B cell (primary cell): ENCODE results near the gene DNMBP. TPM values are rescaled to one million over a fixed set of nuclear protein-coding genes. Genes with fewer than 3 reads are reported as not detected.

ENCODE experiments used
- ATAC-seq: fragments of 200-7000 bp; cut with Tn5 transposase; one replicate; pipeline ENCODE4 v1.10.0; 2021; ENCODE audit warnings: low read depth, mild to moderate bottlenecking, moderate number of reproducible peaks, moderate library complexity
- CTCF ChIA-PET: fragments of 350-600 bp; sonication (Branson Sonifier 250); formaldehyde crosslinking; loops from one replicate; lab custom pipeline; 2021; ENCODE audit warnings: antibody characterized with exemption, inconsistent platforms; lab: Charles Lee
- POLR2A ChIA-PET: fragments of 350-600 bp; sonication (Branson Sonifier 250); formaldehyde crosslinking; loops from one replicate; lab custom pipeline; 2021; ENCODE audit warnings: antibody characterized with exemption; lab: Charles Lee
- DNase-seq: peaks from one replicate; pipeline ENCODE4 v3.0.0; 2013
- H2AFZ ChIP-seq: 2 replicates; pipeline ENCODE4 v1.6.1; 2012; ENCODE audit warnings: mild to moderate bottlenecking, low read depth, low read length; ENCODE audit not compliant: insufficient read depth, poor library complexity, severe bottlenecking
- H3K27ac ChIP-seq, 2 donors: 1 replicate in 1 of 2; 2 replicates in 1 of 2; pipeline ENCODE4 v1.5.1; 2012 to 2013; ENCODE audit warnings: low read length in 2 of 2, mild to moderate bottlenecking in 2 of 2, moderate library complexity in 1 of 2
- H3K27me3 ChIP-seq, 4 experiments: fragments of 200-600 bp in 1 of 4; sonication (generic) in 1 of 4; replicated peaks in 1 of 4; 1 replicate in 2 of 4; 2 replicates in 2 of 4; pipeline versions ENCODE4 v1.6.1 to v1.7.0; 2013 to 2016; ENCODE audit warnings: low read length in 3 of 4, mild to moderate bottlenecking in 2 of 4, mixed read lengths in 1 of 4, moderate library complexity in 1 of 4; ENCODE audit not compliant: insufficient read depth in 4 of 4, control insufficient read depth in 3 of 4; ENCODE audit errors: control extremely low read depth in 1 of 4
- H3K36me3 ChIP-seq, 2 experiments: replicated peaks in 1 of 2; 1 replicate in 1 of 2; 2 replicates in 1 of 2; pipeline versions ENCODE4 v1.6.1 to v1.7.1; 2013; ENCODE audit warnings: low read length in 1 of 2; ENCODE audit not compliant: insufficient read depth in 2 of 2, control insufficient read depth in 1 of 2; ENCODE audit errors: control extremely low read depth in 1 of 2, extremely low read depth in 1 of 2
- H3K4me1 ChIP-seq, 2 donors: fragments of 200-600 bp in 1 of 2; sonication (generic) in 1 of 2; 1 replicate in 1 of 2; 2 replicates in 1 of 2; pipeline versions ENCODE4 v1.5.1 to v1.6.1; 2013 to 2017; ENCODE audit warnings: low read length in 2 of 2; ENCODE audit not compliant: control insufficient read depth in 2 of 2, insufficient read depth in 2 of 2
- H3K4me2 ChIP-seq: replicated peaks from 2 replicates; pipeline ENCODE3; 2012; ENCODE audit warnings: mild to moderate bottlenecking, low read depth, low read length; ENCODE audit not compliant: poor library complexity, severe bottlenecking
- H3K4me3 ChIP-seq, 5 experiments: fragments of 200-600 bp in 1 of 5; sonication (generic) in 1 of 5; 1 replicate in 3 of 5; 2 replicates in 2 of 5; pipeline versions ENCODE4 v1.5.1 to v1.7.0; 2011 to 2016; ENCODE audit warnings: low read length in 4 of 5, mild to moderate bottlenecking in 4 of 5, low read depth in 2 of 5, control low read depth in 1 of 5, moderate library complexity in 1 of 5; ENCODE audit not compliant: insufficient read depth in 1 of 5; ENCODE audit errors: control extremely low read depth in 1 of 5, extremely low read depth in 1 of 5
- H3K79me2 ChIP-seq: fragments of 200-600 bp; sonication (generic); one replicate; pipeline ENCODE4 v1.6.0; 2016; ENCODE audit warnings: low read length; ENCODE audit not compliant: control insufficient read depth, insufficient read depth
- H3K9ac ChIP-seq: fragments of 200-600 bp; sonication (generic); 2 replicates; pipeline ENCODE4 v1.6.1; 2017; ENCODE audit warnings: mild to moderate bottlenecking, low read length, moderate library complexity
- H3K9me3 ChIP-seq, 3 donors: one replicate each; pipeline versions ENCODE4 v1.6.1 to v1.7.1; 2013; ENCODE audit warnings: low read length in 2 of 3; ENCODE audit not compliant: control insufficient read depth in 2 of 3, insufficient read depth in 1 of 3; ENCODE audit errors: control extremely low read depth in 1 of 3
- H4K20me1 ChIP-seq: 2 replicates; pipeline ENCODE4 v1.6.0; 2012; ENCODE audit warnings: mild to moderate bottlenecking, low read length; ENCODE audit not compliant: insufficient read depth, control insufficient read depth, poor library complexity, severe bottlenecking
- H3K27ac Mint-ChIP-seq: one replicate; pipeline ENCODE4 v1.8.0; 2021; ENCODE audit warnings: mixed read lengths
- H3K27me3 Mint-ChIP-seq: one replicate; pipeline ENCODE4 v1.8.0; 2021; ENCODE audit warnings: mixed read lengths
- H3K4me1 Mint-ChIP-seq: one replicate; pipeline ENCODE4 v1.8.0; 2021; ENCODE audit warnings: mixed read lengths
- H3K4me3 Mint-ChIP-seq: one replicate; pipeline ENCODE4 v1.8.0; 2021; ENCODE audit warnings: mixed read lengths
- H3K9me3 Mint-ChIP-seq: one replicate; pipeline ENCODE4 v1.8.0; 2022; ENCODE audit warnings: mixed read lengths; ENCODE audit not compliant: insufficient read depth
- EZH2 ChIP-seq: IDR thresholded peaks from 2 replicates; pipeline ENCODE4 v1.6.1; 2012; ENCODE audit warnings: borderline replicate concordance, low read depth, mild to moderate bottlenecking, moderate library complexity, low read length; ENCODE audit not compliant: insufficient read depth, poor library complexity, severe bottlenecking
- WGBS: methylation state at CpG from one replicate; pipeline ENCODE4 v1.1.5; 2013; ENCODE audit warnings: missing lambda C conversion rate; ENCODE audit not compliant: insufficient coverage; 5-methylcytosine and 5-hydroxymethylcytosine counted together
- intact Hi-C: fragments of 100-400 bp; cut with micrococcal nuclease; formaldehyde crosslinking; loops from one replicate; pipeline ENCODE4 v1.10.0; 2022
- polyA plus RNA-seq: library from polyadenylated mRNA; depleted of rRNA; stranded (reverse); fragments of >200 nt; gene quantifications from 2 replicates; pipeline ENCODE4 v1.2.3, GENCODE V29; 2012
- total RNA-seq, 2 donors: library from RNA; stranded (reverse); fragments of 120-200 nt in 1 of 2; gene quantifications; 1 replicate in 1 of 2; 2 replicates in 1 of 2; pipeline versions ENCODE4 v1.2.3 to v1.2.4, GENCODE V29; 2013 to 2022
- TF ChIP-seq, protein P1 (sequence below): fragments of 200-600 bp; IDR thresholded peaks from one replicate; pipeline ENCODE4 v1.8.0; 2022; ENCODE audit warnings: antibody characterized with exemption, mild to moderate bottlenecking

The DNMBP gene
- total and polyA plus RNA-seq, 2 donors (not counting 1 experiment from before 2014, with no cell fraction given): 12.8 to 22.6 TPM

DNA sequence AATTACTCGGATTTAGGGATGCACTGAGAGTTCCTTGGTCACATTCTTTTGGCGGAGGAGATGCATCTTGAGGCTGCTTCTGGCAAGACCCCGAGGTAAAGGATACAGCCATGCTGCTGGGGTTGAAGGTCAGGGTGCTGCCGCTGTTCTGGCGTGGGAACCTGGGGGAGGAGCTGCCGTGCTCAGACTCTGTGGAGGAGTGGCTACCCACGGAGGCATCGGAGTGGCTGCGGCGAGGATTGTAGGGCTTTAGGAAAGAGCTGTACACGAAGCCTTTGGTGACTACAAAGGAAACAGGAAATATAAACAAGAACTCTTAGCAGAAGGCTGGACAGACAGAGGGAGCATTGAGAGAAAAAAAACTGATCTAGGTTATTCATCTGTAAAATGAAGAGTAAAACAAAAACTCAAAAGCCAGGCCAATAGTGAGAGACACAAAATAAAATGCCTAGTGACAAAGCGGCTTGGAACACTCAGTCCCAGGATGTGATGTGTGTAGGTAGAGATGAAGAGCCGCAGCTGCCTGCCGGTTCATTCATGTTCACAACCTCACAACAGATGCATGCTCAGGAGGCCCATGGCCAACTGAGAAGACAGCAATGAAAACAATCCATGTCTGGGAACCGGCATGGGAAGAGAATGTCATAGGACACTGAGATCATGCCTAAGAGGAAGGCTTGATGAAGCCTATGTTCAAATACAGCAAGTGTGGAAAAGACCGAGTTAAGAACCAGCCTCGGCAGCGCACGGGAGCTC, 129.5 kb downstream of the DNMBP start:
- no peak for ATAC-seq
- ChIA-PET POLR2A (no interaction called here), CTCF (interaction anchor here (1.7 kb wide), 2 partner anchors 10 to 166 kb away, joined by 3 to 6 read pairs; no protein-coding TSS in a partner anchor)
- WGBS: 94% methylated on average over 11 of the region's 19 CpGs
- Histone ChIP-seq H3K9ac (no peak overlapping the region), H3K4me3 (no peak overlapping the region), H3K4me2 (no peak overlapping the region), H3K4me1 (no peaks in the 10 kb centered on the region), H3K79me2 (no peaks in the 10 kb centered on the region), H3K27ac (no peak overlapping the region), H4K20me1 (no peaks in the 10 kb centered on the region), H3K27me3 (no peaks in the 10 kb centered on the region), H3K9me3 (no peaks in the 10 kb centered on the region), H2AFZ (no peak overlapping the region), H3K36me3 (peaks cover 0 to 83% of the 10 kb centered on the region in 2 experiments)
- H3K4me1 Mint-ChIP-seq: no peaks in the 10 kb centered on the region
- no peak for TF ChIP-seq EZH2
- TF ChIP-seq, protein P1, sequence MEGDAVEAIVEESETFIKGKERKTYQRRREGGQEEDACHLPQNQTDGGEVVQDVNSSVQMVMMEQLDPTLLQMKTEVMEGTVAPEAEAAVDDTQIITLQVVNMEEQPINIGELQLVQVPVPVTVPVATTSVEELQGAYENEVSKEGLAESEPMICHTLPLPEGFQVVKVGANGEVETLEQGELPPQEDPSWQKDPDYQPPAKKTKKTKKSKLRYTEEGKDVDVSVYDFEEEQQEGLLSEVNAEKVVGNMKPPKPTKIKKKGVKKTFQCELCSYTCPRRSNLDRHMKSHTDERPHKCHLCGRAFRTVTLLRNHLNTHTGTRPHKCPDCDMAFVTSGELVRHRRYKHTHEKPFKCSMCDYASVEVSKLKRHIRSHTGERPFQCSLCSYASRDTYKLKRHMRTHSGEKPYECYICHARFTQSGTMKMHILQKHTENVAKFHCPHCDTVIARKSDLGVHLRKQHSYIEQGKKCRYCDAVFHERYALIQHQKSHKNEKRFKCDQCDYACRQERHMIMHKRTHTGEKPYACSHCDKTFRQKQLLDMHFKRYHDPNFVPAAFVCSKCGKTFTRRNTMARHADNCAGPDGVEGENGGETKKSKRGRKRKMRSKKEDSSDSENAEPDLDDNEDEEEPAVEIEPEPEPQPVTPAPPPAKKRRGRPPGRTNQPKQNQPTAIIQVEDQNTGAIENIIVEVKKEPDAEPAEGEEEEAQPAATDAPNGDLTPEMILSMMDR: no peak
- no peak overlapping the region for H3K27ac Mint-ChIP-seq
- no peaks in the 10 kb centered on the region for H3K27me3 Mint-ChIP-seq
- intact Hi-C loops: no loop called here
- no peak for DNase-seq
- no peaks in the 10 kb centered on the region for H3K9me3 Mint-ChIP-seq
- H3K4me3 Mint-ChIP-seq: no peak overlapping the region

- H3K27ac ChIP-seq: no peak overlapping the region
- no peak overlapping the region for H2AFZ ChIP-seq
- ATAC-seq (no peak), DNase-seq (no peak)
- H3K36me3 ChIP-seq: peaks cover 0 to 46% of the 10 kb centered on the region in 2 experiments
- no peaks in the 10 kb centered on the region for H4K20me1 ChIP-seq
- ChIA-PET POLR2A (no interaction called here), CTCF (interaction anchor here (0.7 to 1.6 kb wide), 3 partner anchors 27 to 170 kb away, joined by 3 to 5 read pairs (median 3); no protein-coding TSS in a partner anchor)
- Mint-ChIP-seq H3K27ac (no peak overlapping the region), H3K4me1 (no peaks in the 10 kb centered on the region), H3K27me3 (peaks cover 7% of the 10 kb centered on the region), H3K4me3 (no peak overlapping the region), H3K9me3 (no peaks in the 10 kb centered on the region)
- TF ChIP-seq, protein P1: no peak
- no peak for TF ChIP-seq EZH2
- H3K4me2 ChIP-seq: no peak overlapping the region
- peaks cover 0 to 4% (median 0%) of the 10 kb centered on the region in 4 experiments for H3K27me3 ChIP-seq
- H3K4me1 ChIP-seq: no peaks in the 10 kb centered on the region
- H3K9me3 ChIP-seq: no peaks in the 10 kb centered on the region
- no peak overlapping the region for H3K4me3 ChIP-seq
- no peak overlapping the region for H3K9ac ChIP-seq
- H3K79me2 ChIP-seq: no peaks in the 10 kb centered on the region
- no CpG with 5 or more reads among the region's 5 CpGs for WGBS
- intact Hi-C loops: no loop called here
These were observed 134.3 kb downstream of the DNMBP start for GRCh38 chr10:99875473-99875872.
